Astrocyte (in vitro differentiated cells and primary cell): ENCODE measurements around the gene UBE2G1. TPM values are rescaled to one million over a fixed set of nuclear protein-coding genes. Genes with fewer than 3 reads are reported as not detected.

Experiments
- DNase-seq: peaks from one replicate; pipeline ENCODE4 v3.0.0-alpha.2; 2010; ENCODE audit warnings: low read depth
- FAIRE-seq: peaks from 2 replicates; lab custom pipeline; 2011; peaks lifted over from hg19 to GRCh38; lab: Jason Lieb, UNC
- H2AFZ ChIP-seq: 2 replicates; pipeline ENCODE4 v1.6.0; 2012; ENCODE audit warnings: low read depth, low read length, inconsistent platforms
- H3K27ac ChIP-seq: 2 replicates; pipeline ENCODE4 v1.5.1; 2011; ENCODE audit warnings: low read depth, low read length, inconsistent platforms
- H3K27me3 ChIP-seq: 2 replicates; pipeline ENCODE4 v1.6.0; 2011; ENCODE audit warnings: low read length, inconsistent platforms; ENCODE audit not compliant: insufficient read depth
- H3K36me3 ChIP-seq: 2 replicates; pipeline ENCODE4 v1.5.1; 2011; ENCODE audit warnings: low read length, inconsistent platforms; ENCODE audit not compliant: insufficient read depth
- H3K4me1 ChIP-seq: 2 replicates; pipeline ENCODE4 v1.5.1; 2011; ENCODE audit warnings: low read length, inconsistent platforms; ENCODE audit not compliant: insufficient read depth
- H3K4me2 ChIP-seq: 2 replicates; pipeline ENCODE4 v1.6.0; 2012; ENCODE audit warnings: low read length, inconsistent platforms
- H3K4me3 ChIP-seq: 2 replicates; pipeline ENCODE4 v1.5.1; 2011; ENCODE audit warnings: low read depth, mild to moderate bottlenecking, low read length, inconsistent platforms; ENCODE audit not compliant: insufficient read depth
- H3K79me2 ChIP-seq: 2 replicates; pipeline ENCODE4 v1.6.0; 2012; ENCODE audit warnings: mild to moderate bottlenecking, low read length, inconsistent platforms; ENCODE audit not compliant: insufficient read depth
- H3K9ac ChIP-seq: 2 replicates; pipeline ENCODE4 v1.6.0; 2012; ENCODE audit warnings: mild to moderate bottlenecking, low read length, inconsistent platforms
- H3K9me3 ChIP-seq: 2 replicates; pipeline ENCODE4 v1.5.1; 2012; ENCODE audit warnings: low read depth, mild to moderate bottlenecking, low read length, inconsistent platforms; ENCODE audit not compliant: insufficient read depth
- H4K20me1 ChIP-seq: 2 replicates; pipeline ENCODE4 v1.6.0; 2012; ENCODE audit warnings: low read length, inconsistent platforms; ENCODE audit not compliant: insufficient read depth
- H3K27ac Mint-ChIP-seq: one replicate; pipeline ENCODE4 v1.8.0; 2021; ENCODE audit warnings: mild to moderate bottlenecking, mixed read lengths; ENCODE audit not compliant: unreplicated experiment
- H3K27me3 Mint-ChIP-seq: one replicate; pipeline ENCODE4 v1.8.0; 2021; ENCODE audit warnings: low read depth, mixed read lengths; ENCODE audit not compliant: unreplicated experiment
- H3K36me3 Mint-ChIP-seq: one replicate; pipeline ENCODE4 v1.8.0; 2021; ENCODE audit warnings: low read depth, mixed read lengths; ENCODE audit not compliant: unreplicated experiment
- H3K4me1 Mint-ChIP-seq: one replicate; pipeline ENCODE4 v1.8.0; 2021; ENCODE audit warnings: low read depth, mixed read lengths; ENCODE audit not compliant: unreplicated experiment
- H3K4me3 Mint-ChIP-seq: one replicate; pipeline ENCODE4 v1.8.0; 2021; ENCODE audit warnings: mild to moderate bottlenecking, moderate library complexity, mixed read lengths; ENCODE audit not compliant: unreplicated experiment
- H3K9me3 Mint-ChIP-seq: one replicate; pipeline ENCODE4 v1.8.0; 2021; ENCODE audit warnings: mild to moderate bottlenecking, mixed read lengths; ENCODE audit not compliant: unreplicated experiment
- EZH2 ChIP-seq: IDR thresholded peaks from 2 replicates; pipeline ENCODE4 v1.6.1; 2012; ENCODE audit warnings: mild to moderate bottlenecking, low read length, inconsistent platforms; ENCODE audit not compliant: insufficient read depth
- total RNA-seq: library from RNA; stranded (reverse); gene quantifications from 2 replicates; pipeline ENCODE4 v1.2.1, GENCODE V29; 2021
- TF ChIP-seq, protein P1 (sequence below): IDR thresholded peaks from 2 replicates; pipeline ENCODE4 v1.5.1; 2011; ENCODE audit warnings: low read depth, mild to moderate bottlenecking, inconsistent platforms, low read length, moderate library complexity; ENCODE audit not compliant: insufficient read depth

The UBE2G1 gene
- total RNA-seq, 1 donor from 2014 or later: 123 TPM

DNA sequence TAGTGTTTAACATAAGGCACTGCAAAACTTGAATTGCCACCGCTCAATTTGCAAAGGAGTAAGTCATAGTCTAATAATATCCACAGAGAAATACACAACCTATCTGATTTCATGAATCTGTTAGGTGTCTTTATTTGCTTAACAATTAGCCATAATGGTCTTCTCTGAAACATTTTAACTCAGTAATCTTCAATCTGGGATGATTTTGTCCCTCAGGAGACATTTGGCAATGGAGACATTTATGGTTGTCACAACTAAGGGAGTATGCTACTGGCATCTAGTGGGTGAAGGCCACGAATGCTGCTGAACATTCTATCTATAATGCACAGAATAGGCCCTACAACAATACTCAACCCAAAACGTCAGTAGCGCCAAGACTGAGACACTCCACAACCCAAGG is 4.3 kb downstream of the UBE2G1 start:
- Mint-ChIP-seq H3K36me3 (peaks cover 2% of the 10 kb centered on the region), H3K9me3 (no peaks in the 10 kb centered on the region), H3K4me3 (no peak overlapping the region), H3K27ac (no peak overlapping the region), H3K27me3 (no peaks in the 10 kb centered on the region), H3K4me1 (peaks cover 4% of the 10 kb centered on the region)
- H3K36me3 ChIP-seq: no peaks in the 10 kb centered on the region
- peaks cover 4% of the 10 kb centered on the region for H3K4me1 ChIP-seq
- no peak overlapping the region for H3K4me2 ChIP-seq
- DNase-seq (no peak), FAIRE-seq (no peak)
- H2AFZ ChIP-seq: no peak overlapping the region
- peaks cover 67% of the 10 kb centered on the region for H4K20me1 ChIP-seq
- no peaks in the 10 kb centered on the region for H3K9me3 ChIP-seq
- TF ChIP-seq EZH2: no peak
- TF ChIP-seq, protein P1, sequence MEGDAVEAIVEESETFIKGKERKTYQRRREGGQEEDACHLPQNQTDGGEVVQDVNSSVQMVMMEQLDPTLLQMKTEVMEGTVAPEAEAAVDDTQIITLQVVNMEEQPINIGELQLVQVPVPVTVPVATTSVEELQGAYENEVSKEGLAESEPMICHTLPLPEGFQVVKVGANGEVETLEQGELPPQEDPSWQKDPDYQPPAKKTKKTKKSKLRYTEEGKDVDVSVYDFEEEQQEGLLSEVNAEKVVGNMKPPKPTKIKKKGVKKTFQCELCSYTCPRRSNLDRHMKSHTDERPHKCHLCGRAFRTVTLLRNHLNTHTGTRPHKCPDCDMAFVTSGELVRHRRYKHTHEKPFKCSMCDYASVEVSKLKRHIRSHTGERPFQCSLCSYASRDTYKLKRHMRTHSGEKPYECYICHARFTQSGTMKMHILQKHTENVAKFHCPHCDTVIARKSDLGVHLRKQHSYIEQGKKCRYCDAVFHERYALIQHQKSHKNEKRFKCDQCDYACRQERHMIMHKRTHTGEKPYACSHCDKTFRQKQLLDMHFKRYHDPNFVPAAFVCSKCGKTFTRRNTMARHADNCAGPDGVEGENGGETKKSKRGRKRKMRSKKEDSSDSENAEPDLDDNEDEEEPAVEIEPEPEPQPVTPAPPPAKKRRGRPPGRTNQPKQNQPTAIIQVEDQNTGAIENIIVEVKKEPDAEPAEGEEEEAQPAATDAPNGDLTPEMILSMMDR: no peak
- H3K27ac ChIP-seq: no peak overlapping the region
- no peak overlapping the region for H3K4me3 ChIP-seq
- H3K27me3 ChIP-seq: no peaks in the 10 kb centered on the region
- H3K79me2 ChIP-seq: peaks cover 93% of the 10 kb centered on the region
- H3K9ac ChIP-seq: no peak overlapping the region

DNA sequence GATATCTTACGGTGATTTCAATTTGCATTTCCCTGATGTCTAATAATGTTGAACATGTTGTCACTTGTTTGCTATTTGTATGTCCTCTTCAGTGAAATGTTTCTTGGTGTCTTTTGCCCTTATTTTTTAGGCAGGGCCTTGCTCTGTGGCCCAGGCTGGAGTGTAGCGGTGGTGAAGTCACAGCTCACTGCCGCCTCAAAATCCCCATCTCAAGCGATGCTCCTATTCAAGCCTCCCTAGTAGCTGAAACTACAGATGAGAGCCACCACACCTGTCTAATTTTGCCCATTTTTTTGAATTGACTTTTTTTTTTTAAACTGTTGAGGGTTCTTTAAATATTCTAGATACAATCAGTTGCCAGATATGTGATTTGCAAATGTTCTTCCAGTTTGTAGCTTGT is 8.3 kb downstream of the UBE2G1 start:
- H3K4me3 Mint-ChIP-seq: no peak overlapping the region
- no peak overlapping the region for H3K4me3 ChIP-seq
- no peaks in the 10 kb centered on the region for H3K36me3 ChIP-seq
- H3K4me1 Mint-ChIP-seq: peaks cover 12% of the 10 kb centered on the region
- no peak overlapping the region for H2AFZ ChIP-seq
- no peaks in the 10 kb centered on the region for H3K9me3 ChIP-seq
- no peak for TF ChIP-seq EZH2
- TF ChIP-seq, protein P1: no peak
- no peak overlapping the region for H3K9ac ChIP-seq
- no peaks in the 10 kb centered on the region for H3K9me3 Mint-ChIP-seq
- H3K4me1 ChIP-seq: no peaks in the 10 kb centered on the region
- DNase-seq: no peak
- peaks cover 87% of the 10 kb centered on the region for H4K20me1 ChIP-seq
- no peak overlapping the region for H3K27ac ChIP-seq
- H3K27me3 ChIP-seq: no peaks in the 10 kb centered on the region
- H3K27ac Mint-ChIP-seq: no peak overlapping the region
- H3K79me2 ChIP-seq: peaks cover 99% of the 10 kb centered on the region
- no peak overlapping the region for H3K4me2 ChIP-seq
- no peaks in the 10 kb centered on the region for H3K27me3 Mint-ChIP-seq
- no peak for FAIRE-seq
- no peaks in the 10 kb centered on the region for H3K36me3 Mint-ChIP-seq

DNA sequence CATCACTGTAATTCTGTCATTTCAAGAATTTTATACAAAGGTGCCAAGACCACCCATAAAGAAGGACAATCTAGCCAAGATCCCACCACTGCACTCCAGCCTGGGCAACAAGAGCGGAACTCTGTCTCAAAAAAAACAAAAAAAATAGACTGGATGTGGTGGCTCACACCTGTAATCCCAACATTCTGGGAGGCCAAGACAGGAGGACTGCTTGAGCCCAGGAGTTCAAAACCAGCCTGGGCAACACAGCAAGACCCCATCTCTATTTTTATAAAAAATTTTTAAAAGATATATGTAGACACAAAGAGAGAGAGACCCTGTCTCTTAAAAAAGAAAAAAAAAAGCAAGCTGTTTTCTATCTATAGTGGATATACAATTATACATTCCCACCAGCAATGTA is 8.8 kb downstream of the UBE2G1 start:
- no peaks in the 10 kb centered on the region for H3K4me1 ChIP-seq
- no peak overlapping the region for H3K4me2 ChIP-seq
- H4K20me1 ChIP-seq: peaks cover 87% of the 10 kb centered on the region
- Mint-ChIP-seq H3K27me3 (no peaks in the 10 kb centered on the region), H3K36me3 (no peaks in the 10 kb centered on the region), H3K4me1 (peaks cover 12% of the 10 kb centered on the region), H3K27ac (no peak overlapping the region), H3K9me3 (no peaks in the 10 kb centered on the region), H3K4me3 (no peak overlapping the region)
- no peak overlapping the region for H3K4me3 ChIP-seq
- no peaks in the 10 kb centered on the region for H3K36me3 ChIP-seq
- TF ChIP-seq, protein P1: no peak
- no peak for TF ChIP-seq EZH2
- no peak overlapping the region for H3K9ac ChIP-seq
- no peak overlapping the region for H2AFZ ChIP-seq
- no peaks in the 10 kb centered on the region for H3K27me3 ChIP-seq
- DNase-seq (no peak), FAIRE-seq (no peak)
- H3K27ac ChIP-seq: no peak overlapping the region
- no peaks in the 10 kb centered on the region for H3K9me3 ChIP-seq
- H3K79me2 ChIP-seq: peaks cover 99% of the 10 kb centered on the region
